Cardiac muscle cell (in vitro differentiated cells and primary cell): Measurements from ENCODE around the gene OPRL1. TPM values are rescaled to one million over a fixed set of nuclear protein-coding genes. Genes with fewer than 3 reads are reported as not detected.
A peak's percentile ranks its signal among the peaks of the same experiment; 100 is the strongest.

Source experiments
- DNase-seq, 2 donors: peaks; one replicate each; pipeline versions ENCODE4 v3.0.0 to v3.0.0-alpha.2; 2010 to 2017; ENCODE audit warnings: low read depth in 1 of 2, low spot score in 1 of 2
- H3K27ac ChIP-seq: fragments of 200-600 bp; sonication (generic); 2 replicates; pipeline ENCODE4 v1.5.1; 2016
- H3K27me3 ChIP-seq: fragments of 200-600 bp; sonication (generic); 2 replicates; pipeline ENCODE4 v1.6.0; 2016; ENCODE audit warnings: control low read depth
- H3K36me3 ChIP-seq: fragments of 200-600 bp; sonication (generic); 2 replicates; pipeline ENCODE4 v1.5.1; 2016; ENCODE audit warnings: control low read depth
- H3K4me1 ChIP-seq: fragments of 200-600 bp; sonication (generic); 2 replicates; pipeline ENCODE4 v1.8.1; 2017; ENCODE audit warnings: low read depth, mild to moderate bottlenecking, mixed run types
- H3K4me3 ChIP-seq: fragments of 200-600 bp; sonication (generic); 2 replicates; pipeline ENCODE4 v1.5.1; 2016; ENCODE audit warnings: mild to moderate bottlenecking
- H3K9me3 ChIP-seq: fragments of 200-600 bp; sonication (generic); 2 replicates; pipeline ENCODE4 v1.5.1; 2017; ENCODE audit warnings: low read depth, mild to moderate bottlenecking, control low read depth
- CTCF ChIP-seq: IDR thresholded peaks from 2 replicates; pipeline ENCODE4 v1.5.1; 2012; ENCODE audit warnings: low read depth, mild to moderate bottlenecking, low read length
- polyA plus RNA-seq: library from polyadenylated mRNA; unstranded; fragments of >200 nt; fragmentation: Nextera tagmentation; extraction: Ambion mirVana; gene quantifications from 2 replicates; pipeline ENCODE4 v1.2.1, GENCODE V29; 2016
- total RNA-seq: library from RNA; depleted of rRNA; stranded (reverse); fragments of >200 nt; gene quantifications from 2 replicates; pipeline ENCODE4 v1.2.3, GENCODE V29; 2016

Gene OPRL1
- total RNA-seq (5.3 and 9.6 TPM in 2 replicates), polyA plus RNA-seq (2.1 and 2.9 TPM in 2 replicates)

GRCh38 chr20:64080013-64080812, at the start of gene OPRL1:
Gene OPRL1, plus strand, starts transcription at chr20:64080082. Its CDS starts 12,639 bp downstream, at chr20:64092721.
- no peaks in the 10 kb centered on the region for H3K36me3 ChIP-seq
- peak in 1 of 2 donors; percentile 35 for DNase-seq
- TF ChIP-seq CTCF: no peak
- H3K27ac ChIP-seq: no peak within 1 kb of the TSS
- H3K4me3 ChIP-seq: peak within 1 kb of the TSS; percentile 82
- peaks cover 17% of the 10 kb centered on the region for H3K4me1 ChIP-seq
- H3K9me3 ChIP-seq: no peaks in the 10 kb centered on the region
- H3K27me3 ChIP-seq: peaks cover 16% of the 10 kb centered on the region

- no peak for TF ChIP-seq CTCF
- Histone ChIP-seq H3K9me3 (no peaks in the 10 kb centered on the region), H3K27ac (no peak overlapping the region), H3K36me3 (peaks cover 47% of the 10 kb centered on the region), H3K4me3 (no peak overlapping the region), H3K27me3 (no peaks in the 10 kb centered on the region), H3K4me1 (peaks cover under 1% of the 10 kb centered on the region)
- no peak for DNase-seq
These were observed 49.3 kb upstream of the OPRL1 start for GRCh38 chr20:64030371-64031134.

GRCh38 chr20:64031822-64032314, 48.0 kb upstream of the OPRL1 start:
- Histone ChIP-seq H3K27ac (no peak overlapping the region), H3K36me3 (peaks cover 40% of the 10 kb centered on the region), H3K9me3 (no peaks in the 10 kb centered on the region), H3K4me1 (peaks cover 8% of the 10 kb centered on the region), H3K4me3 (no peak overlapping the region), H3K27me3 (peaks cover 2% of the 10 kb centered on the region)
- TF ChIP-seq CTCF: no peak
- no peak for DNase-seq

GRCh38 chr20:64032706-64033624, 46.9 kb upstream of the OPRL1 start:
- Histone ChIP-seq H3K27me3 (peaks cover 13% of the 10 kb centered on the region), H3K4me3 (no peak overlapping the region), H3K36me3 (peaks cover 30% of the 10 kb centered on the region), H3K9me3 (no peaks in the 10 kb centered on the region), H3K27ac (no peak overlapping the region), H3K4me1 (peaks cover 8% of the 10 kb centered on the region)
- TF ChIP-seq CTCF: no peak
- DNase-seq: no peak

- no peaks in the 10 kb centered on the region for H3K9me3 ChIP-seq
- H3K4me1 ChIP-seq: peaks cover 8% of the 10 kb centered on the region
- peaks cover 22% of the 10 kb centered on the region for H3K27me3 ChIP-seq
- no peak for DNase-seq
- no peak overlapping the region for H3K4me3 ChIP-seq
- H3K27ac ChIP-seq: no peak overlapping the region
- no peak for TF ChIP-seq CTCF
- H3K36me3 ChIP-seq: peaks cover 21% of the 10 kb centered on the region
These were observed 45.8 kb upstream of the OPRL1 start for GRCh38 chr20:64033981-64034493.
